ENCODE results near the gene ARSJ. TPM values are rescaled to one million over a fixed set of nuclear protein-coding genes. Genes with fewer than 3 reads are reported as not detected.

Gene ARSJ
- total and polyA plus RNA-seq, 2 experiments from 2014 or later: 4.3 to 6.6 TPM

- H3K4me2 ChIP-seq: no peak overlapping the region
- Mint-ChIP-seq H3K27me3 (ENCODE audit: insufficient read depth, low read depth, poor library complexity) (no peaks in the 10 kb centered on the region), H3K36me3 (ENCODE audit: low read depth) (peaks cover 6% of the 10 kb centered on the region; the same call in 1 of the 3 replicates), H3K9me3 (no peaks in the 10 kb centered on the region; the same call in 1 of the 3 replicates), H3K27ac (no peak overlapping the region), H3K4me1 (peaks cover 33% of the 10 kb centered on the region), H3K4me3 (no peak overlapping the region)
- no peak overlapping the region for H3K27ac ChIP-seq (ENCODE audit: low read depth)
- TF ChIP-seq NANOG (IDR thresholded peaks at IDR 0.05; ENCODE audit: borderline replicate concordance) (no peak), EZH2 (IDR thresholded peaks at IDR 0.05; ENCODE audit: low read depth, unreplicated experiment) (no peak), ZNF114 (CRISPR knock-in tag; IDR thresholded peaks at IDR 0.05) (no peak), ZNF462 (CRISPR knock-in tag; IDR thresholded peaks at IDR 0.05) (no peak), ZNF331 (CRISPR knock-in tag; IDR thresholded peaks at IDR 0.05; ENCODE audit: low read depth) (no peak), CREB1 (CRISPR knock-in tag; IDR thresholded peaks at IDR 0.05; ENCODE audit: low read depth) (no peak), EZH2phosphoT487 (IDR thresholded peaks at IDR 0.05; ENCODE audit: unreplicated experiment) (no peak), JUNB (IDR thresholded peaks at IDR 0.05; ENCODE audit: unreplicated experiment) (no peak), STAT1 (IDR thresholded peaks at IDR 0.05; ENCODE audit: unreplicated experiment) (no peak)
- TF ChIP-seq, protein P1, sequence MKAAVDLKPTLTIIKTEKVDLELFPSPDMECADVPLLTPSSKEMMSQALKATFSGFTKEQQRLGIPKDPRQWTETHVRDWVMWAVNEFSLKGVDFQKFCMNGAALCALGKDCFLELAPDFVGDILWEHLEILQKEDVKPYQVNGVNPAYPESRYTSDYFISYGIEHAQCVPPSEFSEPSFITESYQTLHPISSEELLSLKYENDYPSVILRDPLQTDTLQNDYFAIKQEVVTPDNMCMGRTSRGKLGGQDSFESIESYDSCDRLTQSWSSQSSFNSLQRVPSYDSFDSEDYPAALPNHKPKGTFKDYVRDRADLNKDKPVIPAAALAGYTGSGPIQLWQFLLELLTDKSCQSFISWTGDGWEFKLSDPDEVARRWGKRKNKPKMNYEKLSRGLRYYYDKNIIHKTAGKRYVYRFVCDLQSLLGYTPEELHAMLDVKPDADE (IDR thresholded peaks at IDR 0.05): no peak
- TF ChIP-seq, protein P2, sequence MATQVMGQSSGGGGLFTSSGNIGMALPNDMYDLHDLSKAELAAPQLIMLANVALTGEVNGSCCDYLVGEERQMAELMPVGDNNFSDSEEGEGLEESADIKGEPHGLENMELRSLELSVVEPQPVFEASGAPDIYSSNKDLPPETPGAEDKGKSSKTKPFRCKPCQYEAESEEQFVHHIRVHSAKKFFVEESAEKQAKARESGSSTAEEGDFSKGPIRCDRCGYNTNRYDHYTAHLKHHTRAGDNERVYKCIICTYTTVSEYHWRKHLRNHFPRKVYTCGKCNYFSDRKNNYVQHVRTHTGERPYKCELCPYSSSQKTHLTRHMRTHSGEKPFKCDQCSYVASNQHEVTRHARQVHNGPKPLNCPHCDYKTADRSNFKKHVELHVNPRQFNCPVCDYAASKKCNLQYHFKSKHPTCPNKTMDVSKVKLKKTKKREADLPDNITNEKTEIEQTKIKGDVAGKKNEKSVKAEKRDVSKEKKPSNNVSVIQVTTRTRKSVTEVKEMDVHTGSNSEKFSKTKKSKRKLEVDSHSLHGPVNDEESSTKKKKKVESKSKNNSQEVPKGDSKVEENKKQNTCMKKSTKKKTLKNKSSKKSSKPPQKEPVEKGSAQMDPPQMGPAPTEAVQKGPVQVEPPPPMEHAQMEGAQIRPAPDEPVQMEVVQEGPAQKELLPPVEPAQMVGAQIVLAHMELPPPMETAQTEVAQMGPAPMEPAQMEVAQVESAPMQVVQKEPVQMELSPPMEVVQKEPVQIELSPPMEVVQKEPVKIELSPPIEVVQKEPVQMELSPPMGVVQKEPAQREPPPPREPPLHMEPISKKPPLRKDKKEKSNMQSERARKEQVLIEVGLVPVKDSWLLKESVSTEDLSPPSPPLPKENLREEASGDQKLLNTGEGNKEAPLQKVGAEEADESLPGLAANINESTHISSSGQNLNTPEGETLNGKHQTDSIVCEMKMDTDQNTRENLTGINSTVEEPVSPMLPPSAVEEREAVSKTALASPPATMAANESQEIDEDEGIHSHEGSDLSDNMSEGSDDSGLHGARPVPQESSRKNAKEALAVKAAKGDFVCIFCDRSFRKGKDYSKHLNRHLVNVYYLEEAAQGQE (IDR thresholded peaks at IDR 0.05; ENCODE audit: unreplicated experiment): no peak
- H3K4me3 ChIP-seq: no peak overlapping the region
- H3K27me3 ChIP-seq (ENCODE audit: insufficient read depth): no peaks in the 10 kb centered on the region
- H3K4me1 ChIP-seq (ENCODE audit: insufficient read depth): peaks cover 49% of the 10 kb centered on the region
- DNase-seq (ENCODE audit: low spot score) (no peak), ATAC-seq (no peak)
- H4K20me1 ChIP-seq (replicated peaks; ENCODE audit: insufficient read depth): no peaks in the 10 kb centered on the region
- no peaks in the 10 kb centered on the region for H3K36me3 ChIP-seq (ENCODE audit: insufficient read depth)
- H3K9me2 ChIP-seq (ENCODE audit: insufficient read depth): 0 out of 2 replicates have a peak, but pooled peaks cover 5% of the 10 kb centered on the region
- peak overlapping the region; percentile 28; the same call in 1 of the 2 replicates for H2AFZ ChIP-seq
- H3F3A ChIP-seq (replicated peaks; ENCODE audit: low read depth): no peaks in the 10 kb centered on the region
- H3K79me2 ChIP-seq (replicated peaks; ENCODE audit: insufficient read depth): no peaks in the 10 kb centered on the region
Measured at GRCh38 chr4:113872426-113873260, 106.8 kb downstream of the ARSJ start.

Data from GM23338 (cell line).